Tibial nerve (tissue), 4 donors: ENCODE results near the gene HAGHL. TPM values are rescaled to one million over a fixed set of nuclear protein-coding genes. Genes with fewer than 3 reads are reported as not detected.

Experiments used
- DNase-seq, 2 donors: peaks; one replicate each; pipeline ENCODE4 v3.0.0-alpha.2; 2019; ENCODE audit warnings: low spot score in 2 of 2
- H3K27ac ChIP-seq, 4 donors: fragments of 200-600 bp; sonication (generic) in 3 of 4; one replicate each; pipeline ENCODE4 v1.5.1; 2017 to 2019; ENCODE audit warnings: mild to moderate bottlenecking in 1 of 4
- H3K27me3 ChIP-seq, 2 donors: fragments of 200-600 bp; sonication (generic) in 1 of 2; one replicate each; pipeline versions ENCODE4 v1.5.1 to v1.6.0; 2017 to 2019
- H3K36me3 ChIP-seq, 3 donors: fragments of 200-600 bp; sonication (generic); one replicate each; pipeline ENCODE4 v1.5.1; 2018 to 2019
- H3K4me1 ChIP-seq, 4 donors: fragments of 200-600 bp; sonication (generic) in 3 of 4; one replicate each; pipeline ENCODE4 v1.5.1; 2017 to 2019
- H3K4me3 ChIP-seq, 4 donors: fragments of 200-600 bp; sonication (generic) in 3 of 4; one replicate each; pipeline ENCODE4 v1.5.1; 2017 to 2019; ENCODE audit warnings: mild to moderate bottlenecking in 1 of 4, moderate library complexity in 1 of 4
- H3K9me3 ChIP-seq, 4 donors: fragments of 200-600 bp; sonication (generic) in 3 of 4; one replicate each; pipeline ENCODE4 v1.5.1; 2017 to 2019
- CTCF ChIP-seq, 5 experiments: fragments of 200-600 bp in 3 of 5; fragments of 450-650 bp in 2 of 5; sonication (generic) in 3 of 5; IDR thresholded peaks; one replicate each; pipeline ENCODE4 v1.5.1; 2016 to 2019; ENCODE audit warnings: antibody characterized with exemption in 5 of 5, mild to moderate bottlenecking in 3 of 5, moderate library complexity in 2 of 5
- EP300 ChIP-seq, 2 donors: sonication (generic); formaldehyde crosslinking; IDR thresholded peaks; one replicate each; pipeline ENCODE4 v1.6.1; 2017; ENCODE audit warnings: antibody characterized with exemption in 2 of 2, mild to moderate bottlenecking in 1 of 2
- POLR2A ChIP-seq, 2 donors: fragments of 450-650 bp; IDR thresholded peaks; one replicate each; pipeline ENCODE4 v1.6.1; 2017; ENCODE audit warnings: antibody characterized with exemption in 2 of 2, mild to moderate bottlenecking in 2 of 2, moderate library complexity in 2 of 2
- WGBS, 2 donors: methylation state at CpG; one replicate each; pipeline ENCODE4 v1.1.5; 2018; 5-methylcytosine and 5-hydroxymethylcytosine counted together
- small RNA-seq: library from RNA; depleted of rRNA; stranded (forward); fragments of <200 nt; gene quantifications from one replicate; pipeline ENCODE3, GENCODE V24; 2016
- total RNA-seq, 4 donors: library from RNA; depleted of rRNA; stranded (reverse); fragments of >200 nt; gene quantifications; one replicate each; pipeline ENCODE4 v1.1.0, GENCODE V29; 2016

The HAGHL gene
- total RNA-seq, 4 donors from 2014 or later, result 3.5 to 18.0 (median 6.3) TPM

GRCh38 chr16:778909-779527 is 52.1 kb downstream of the HAGHL start:
- TF ChIP-seq POLR2A (IDR thresholded peaks at IDR 0.05) (no peak), EP300 (IDR thresholded peaks at IDR 0.05) (no peak), CTCF (IDR thresholded peaks at IDR 0.05) (no peak)
- 89 to 93% methylated on average over 6 of the region's 6 CpGs for WGBS, 2 donors
- no peaks in the 10 kb centered on the region for H3K36me3 ChIP-seq
- no peak overlapping the region for H3K4me3 ChIP-seq
- H3K9me3 ChIP-seq, result no peaks in the 10 kb centered on the region
- H3K27me3 ChIP-seq, result peaks cover 0 to 82% of the 10 kb centered on the region in 2 donors
- H3K27ac ChIP-seq, result no peak overlapping the region
- peaks cover 0 to 7% (median 0%) of the 10 kb centered on the region in 4 donors for H3K4me1 ChIP-seq
- DNase-seq, result no peak

Small RNA genes within 50 kb of the gene (small RNA-seq; reads per million reads assigned to genes)
- not detected for gene MIR662

Other genes starting within 250 kb of the HAGHL start
- 10 to 100 TPM; 19.0 to 91.5 (median 52.5) TPM for gene CAPN15, start 199.4 kb upstream of the HAGHL start, total RNA-seq
- gene PRR35, start 166.7 kb upstream of the HAGHL start, total RNA-seq, result not detected
- 1 to 10 TPM in 3 of 4 donors, under 1 TPM in 1; 0.98 to 5.2 (median 1.9) TPM for gene NHLRC4, start 160.1 kb upstream of the HAGHL start, total RNA-seq
- gene PIGQ, start 157.1 kb upstream of the HAGHL start, total RNA-seq, result 10 to 100 TPM; 49.2 to 89.6 (median 71.8) TPM
- 10 to 100 TPM; 21.1 to 30.6 (median 27.5) TPM for gene RAB40C, start 137.0 kb upstream of the HAGHL start, total RNA-seq
- gene WFIKKN1, start 96.1 kb upstream of the HAGHL start, total RNA-seq, result 1 to 10 TPM in 3 of 4 donors, under 1 TPM in 1; 0.66 to 3.9 (median 1.8) TPM
- gene METTL26, start 90.8 kb upstream of the HAGHL start, total RNA-seq, result 100 to 1,000 TPM; 147 to 204 (median 176) TPM
- 10 to 100 TPM; 20.8 to 37.7 (median 32.4) TPM for gene MCRIP2, start 85.3 kb upstream of the HAGHL start, total RNA-seq
- gene WDR90, start 77.7 kb upstream of the HAGHL start, total RNA-seq, result 10 to 100 TPM; 26.9 to 83.7 (median 54.1) TPM
- gene RHOT2, start 59.0 kb upstream of the HAGHL start, total RNA-seq, result 100 to 1,000 TPM in 3 of 4 donors, 10 to 100 TPM in 1; 68.6 to 188 (median 106) TPM
- 1 to 10 TPM in 3 of 4 donors, under 1 TPM in 1; 0.90 to 3.5 (median 1.9) TPM for gene RHBDL1, start 51.4 kb upstream of the HAGHL start, total RNA-seq
- gene STUB1, start 46.7 kb upstream of the HAGHL start, total RNA-seq, result 100 to 1,000 TPM; 152 to 213 (median 186) TPM
- gene JMJD8, start 42.8 kb upstream of the HAGHL start, total RNA-seq, result 100 to 1,000 TPM in 2 of 4 donors, 10 to 100 TPM in 2; 83.1 to 119 (median 101) TPM
- 10 to 100 TPM; 13.1 to 18.2 (median 15.8) TPM for gene WDR24, start 36.7 kb upstream of the HAGHL start, total RNA-seq
- gene FBXL16, start 21.3 kb upstream of the HAGHL start, total RNA-seq, result 1 to 10 TPM; 1.5 to 5.7 (median 3.5) TPM
- 100 to 1,000 TPM in 3 of 4 donors, 10 to 100 TPM in 1; 78.8 to 131 (median 108) TPM for gene METRN, start 12.0 kb upstream of the HAGHL start, total RNA-seq
- 10 to 100 TPM; 43.7 to 98.7 (median 78.6) TPM for gene ANTKMT, start 6.0 kb upstream of the HAGHL start, total RNA-seq
- gene CCDC78, start 663 bp upstream of the HAGHL start, total RNA-seq, result 1 to 10 TPM in 2 of 4 donors, under 1 TPM in 2; 0.63 to 7.5 (median 3.0) TPM
- gene CIAO3, start 13.9 kb downstream of the HAGHL start, total RNA-seq, result 10 to 100 TPM; 39.8 to 53.2 (median 45.6) TPM
- 1 to 10 TPM in 1 of 4 donors, not detected in 3; 1.5 TPM for gene MSLN, start 33.6 kb downstream of the HAGHL start, total RNA-seq
- 10 to 100 TPM in 3 of 4 donors, 1 to 10 TPM in 1; 8.5 to 18.3 (median 12.5) TPM for gene RPUSD1, start 61.3 kb downstream of the HAGHL start, total RNA-seq
- 10 to 100 TPM in 3 of 4 donors, 1 to 10 TPM in 1; 6.1 to 57.5 (median 17.7) TPM for gene CHTF18, start 61.5 kb downstream of the HAGHL start, total RNA-seq
- gene GNG13, start 73.6 kb downstream of the HAGHL start, total RNA-seq, result not detected
- 10 to 100 TPM; 24.5 to 58.5 (median 31.8) TPM for gene LMF1, start 243.9 kb downstream of the HAGHL start, total RNA-seq